Measurements from ENCODE around the gene PAPPA2.

PAPPA2 gene

DNA sequence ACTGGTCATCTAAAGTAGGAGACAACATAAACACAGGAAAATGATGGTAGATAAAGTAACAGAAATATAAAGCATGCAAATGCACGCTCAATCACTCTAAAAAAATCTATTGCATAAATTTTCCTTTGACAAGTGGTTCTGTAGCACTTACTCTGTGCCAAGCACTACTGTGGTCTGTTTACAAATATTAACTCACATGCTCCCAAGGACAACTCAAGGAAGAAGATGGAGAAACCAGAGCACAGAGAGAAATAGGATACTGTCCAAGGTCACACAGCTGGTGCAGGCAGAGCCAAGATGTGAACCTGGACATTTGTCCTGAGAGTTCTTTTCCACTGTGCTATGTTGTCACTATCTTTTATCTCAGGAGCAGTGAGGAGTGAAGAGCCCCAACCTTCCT is 105.2 kb downstream of the PAPPA2 start:
- Mint-ChIP-seq H3K4me1 (no peaks in the 10 kb centered on the region), H3K27me3 (peaks cover 8% of the 10 kb centered on the region), H3K4me3 (no peak overlapping the region)

DNA sequence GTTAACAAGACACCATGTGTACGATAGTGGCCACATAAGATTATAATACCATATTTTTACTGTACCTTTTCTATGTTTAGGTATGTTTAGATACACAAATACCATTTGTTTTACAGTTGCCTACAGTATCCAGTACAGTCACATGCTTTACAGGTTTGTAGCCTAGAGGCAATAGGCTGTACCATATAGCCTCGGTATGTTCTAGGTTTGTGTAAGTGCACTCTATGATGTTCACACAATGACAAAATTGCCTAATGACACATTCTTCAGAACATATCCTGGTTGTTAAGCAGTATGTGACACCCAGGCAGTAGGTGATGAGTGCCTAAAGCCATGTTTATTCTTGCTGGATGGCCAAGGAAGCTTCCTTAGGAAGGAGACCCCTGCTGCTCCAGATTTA is 111.8 kb downstream of the PAPPA2 start:
- H3K4me3 Mint-ChIP-seq, result no peak overlapping the region
- peaks cover 9% of the 10 kb centered on the region for H3K27me3 Mint-ChIP-seq
- no peaks in the 10 kb centered on the region for H3K4me1 Mint-ChIP-seq
- no peak overlapping the region for H3K27ac Mint-ChIP-seq
- no peaks in the 10 kb centered on the region for H3K9me3 Mint-ChIP-seq
- H3K36me3 Mint-ChIP-seq, result no peaks in the 10 kb centered on the region
- ATAC-seq (ENCODE audit: low read depth) (no peak), DNase-seq (ENCODE audit: low spot score in 2 of 2) (no peak)

More for the DNA sequence above, 105.2 kb downstream of the PAPPA2 start:
- Mint-ChIP-seq H3K36me3 (no peaks in the 10 kb centered on the region), H3K9me3 (no peaks in the 10 kb centered on the region), H3K27ac (no peak overlapping the region)
- ATAC-seq (ENCODE audit: low read depth), result no peak
- DNase-seq (ENCODE audit: low spot score in 2 of 2), result no peak

GRCh38 chr1:176575991-176576390 is 113.0 kb downstream of the PAPPA2 start:
- ATAC-seq (ENCODE audit: low read depth), result no peak
- no peaks in the 10 kb centered on the region for H3K36me3 Mint-ChIP-seq

GRCh38 chr1:176576670-176577069 is 113.7 kb downstream of the PAPPA2 start:
- no peak overlapping the region for H3K4me3 Mint-ChIP-seq
- no peaks in the 10 kb centered on the region for H3K9me3 Mint-ChIP-seq
- no peak overlapping the region for H3K27ac Mint-ChIP-seq
- peaks cover 4% of the 10 kb centered on the region for H3K27me3 Mint-ChIP-seq
- no peak for ATAC-seq (ENCODE audit: low read depth)
- H3K36me3 Mint-ChIP-seq, result no peaks in the 10 kb centered on the region
- H3K4me1 Mint-ChIP-seq, result no peaks in the 10 kb centered on the region
- DNase-seq (ENCODE audit: low spot score in 2 of 2), result no peak

More at GRCh38 chr1:176575991-176576390, 113.0 kb downstream of the PAPPA2 start:
- DNase-seq (ENCODE audit: low spot score in 2 of 2), result no peak
- Mint-ChIP-seq H3K9me3 (no peaks in the 10 kb centered on the region), H3K27me3 (peaks cover 5% of the 10 kb centered on the region), H3K4me1 (no peaks in the 10 kb centered on the region), H3K27ac (no peak overlapping the region), H3K4me3 (no peak overlapping the region)

DNA sequence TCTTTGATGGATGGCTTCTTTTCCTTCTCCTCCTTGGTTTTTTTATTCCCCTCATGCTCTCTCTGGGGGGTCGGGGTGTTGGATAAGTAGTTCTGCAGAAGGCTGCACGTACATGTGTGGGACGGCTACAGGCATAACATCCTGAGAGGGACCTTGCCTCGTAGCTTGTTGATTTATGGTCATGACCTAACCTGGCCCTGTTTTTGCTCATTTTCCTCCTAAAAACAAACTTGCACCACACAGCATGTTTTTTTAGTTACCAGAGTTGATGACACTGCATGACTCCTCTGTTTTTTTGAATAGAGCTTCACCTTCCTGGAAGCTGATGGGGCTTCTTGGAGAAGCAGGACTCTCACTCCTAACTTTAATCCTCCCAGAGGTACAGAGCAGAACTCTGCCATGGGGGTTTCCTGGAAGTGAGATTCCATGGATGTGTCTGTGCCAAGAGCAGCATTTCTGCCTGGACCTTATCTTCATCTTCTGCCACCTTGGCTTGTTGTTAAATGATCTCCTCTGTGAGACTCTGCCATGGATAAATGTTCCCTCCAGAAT is 114.7 kb downstream of the PAPPA2 start:
- DNase-seq (ENCODE audit: low spot score in 2 of 2) (no peak), ATAC-seq (ENCODE audit: low read depth) (no peak)
- no peaks in the 10 kb centered on the region for H3K36me3 Mint-ChIP-seq
- H3K27me3 Mint-ChIP-seq, result peaks cover 4% of the 10 kb centered on the region
- no peaks in the 10 kb centered on the region for H3K9me3 Mint-ChIP-seq
- no peaks in the 10 kb centered on the region for H3K4me1 Mint-ChIP-seq
- H3K27ac Mint-ChIP-seq, result no peak overlapping the region
- no peak overlapping the region for H3K4me3 Mint-ChIP-seq

- DNase-seq (ENCODE audit: low spot score in 2 of 2), result no peak
- no peaks in the 10 kb centered on the region for H3K9me3 Mint-ChIP-seq
- no peak overlapping the region for H3K4me3 Mint-ChIP-seq
Observed at GRCh38 chr1:176579087-176579486, 116.1 kb downstream of the PAPPA2 start.

DNA sequence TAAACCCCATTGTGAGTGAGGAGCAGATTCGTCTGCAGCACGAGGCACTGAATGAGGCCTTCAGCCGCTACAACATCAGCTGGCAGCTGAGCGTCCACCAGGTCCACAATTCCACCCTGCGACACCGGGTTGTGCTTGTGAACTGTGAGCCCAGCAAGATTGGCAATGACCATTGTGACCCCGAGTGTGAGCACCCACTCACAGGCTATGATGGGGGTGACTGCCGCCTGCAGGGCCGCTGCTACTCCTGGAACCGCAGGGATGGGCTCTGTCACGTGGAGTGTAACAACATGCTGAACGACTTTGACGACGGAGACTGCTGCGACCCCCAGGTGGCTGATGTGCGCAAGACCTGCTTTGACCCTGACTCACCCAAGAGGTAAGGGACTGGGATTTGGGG is 132.2 kb downstream of the PAPPA2 start:
- DNase-seq (ENCODE audit: low spot score in 2 of 2), result no peak
- Mint-ChIP-seq H3K9me3 (no peaks in the 10 kb centered on the region), H3K27me3 (peaks cover 1% of the 10 kb centered on the region), H3K36me3 (no peaks in the 10 kb centered on the region), H3K4me1 (no peaks in the 10 kb centered on the region), H3K4me3 (no peak overlapping the region), H3K27ac (no peak overlapping the region)
- no peak for ATAC-seq (ENCODE audit: low read depth)

More at GRCh38 chr1:176579087-176579486, 116.1 kb downstream of the PAPPA2 start:
- Mint-ChIP-seq H3K36me3 (no peaks in the 10 kb centered on the region), H3K27ac (no peak overlapping the region), H3K4me1 (no peaks in the 10 kb centered on the region), H3K27me3 (peaks cover 2% of the 10 kb centered on the region)
- ATAC-seq (ENCODE audit: low read depth), result no peak

- no peaks in the 10 kb centered on the region for H3K36me3 Mint-ChIP-seq
- H3K27me3 Mint-ChIP-seq, result no peaks in the 10 kb centered on the region
- ATAC-seq (ENCODE audit: low read depth) (no peak), DNase-seq (ENCODE audit: low spot score in 2 of 2) (no peak)
- H3K27ac Mint-ChIP-seq, result no peak overlapping the region
- H3K4me3 Mint-ChIP-seq, result no peak overlapping the region
- H3K9me3 Mint-ChIP-seq, result no peaks in the 10 kb centered on the region
- no peaks in the 10 kb centered on the region for H3K4me1 Mint-ChIP-seq
Observed at GRCh38 chr1:176601348-176601747, 138.4 kb downstream of the PAPPA2 start.

DNA sequence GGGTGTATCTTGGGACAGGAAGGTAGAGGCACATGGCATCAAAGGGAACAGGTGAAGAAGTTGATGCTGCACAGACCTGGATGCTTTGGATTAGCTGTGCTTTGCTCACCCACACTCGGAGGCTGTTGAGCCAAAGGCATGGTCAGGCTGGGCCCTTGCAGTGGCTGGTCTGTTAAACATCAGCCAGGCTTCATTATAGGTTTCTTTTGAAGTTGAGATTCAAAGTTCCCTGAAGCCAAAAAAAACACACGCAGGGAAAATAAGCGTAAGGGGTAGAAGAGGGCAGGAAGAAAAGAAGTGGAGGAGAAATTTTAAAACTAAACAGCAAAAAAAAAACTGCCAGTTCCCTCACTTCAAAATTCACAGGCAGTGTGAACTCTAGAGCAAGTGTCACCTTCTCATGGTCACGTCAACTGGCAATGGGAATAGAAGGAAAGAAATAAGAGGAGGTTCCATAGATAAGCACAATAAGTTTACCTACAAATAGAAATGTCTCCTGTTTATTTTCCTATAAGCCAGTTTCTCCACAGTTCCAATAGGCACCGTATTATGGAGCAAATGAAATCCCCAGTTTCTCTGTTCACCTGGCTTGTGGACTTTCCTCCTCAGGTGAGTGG is 139.5 kb downstream of the PAPPA2 start:
- H3K27ac Mint-ChIP-seq, result no peak overlapping the region
- H3K9me3 Mint-ChIP-seq, result no peaks in the 10 kb centered on the region
- no peak overlapping the region for H3K4me3 Mint-ChIP-seq
- H3K4me1 Mint-ChIP-seq, result no peaks in the 10 kb centered on the region
- no peaks in the 10 kb centered on the region for H3K27me3 Mint-ChIP-seq
- H3K36me3 Mint-ChIP-seq, result no peaks in the 10 kb centered on the region
- DNase-seq (ENCODE audit: low spot score in 2 of 2), result no peak
- no peak for ATAC-seq (ENCODE audit: low read depth)

GRCh38 chr1:176603696-176604095 is 140.7 kb downstream of the PAPPA2 start:
- no peak for ATAC-seq (ENCODE audit: low read depth)
- Mint-ChIP-seq H3K4me1 (no peaks in the 10 kb centered on the region), H3K4me3 (no peak overlapping the region), H3K36me3 (no peaks in the 10 kb centered on the region), H3K9me3 (no peaks in the 10 kb centered on the region), H3K27me3 (no peaks in the 10 kb centered on the region), H3K27ac (no peak overlapping the region)
- DNase-seq (ENCODE audit: low spot score in 2 of 2), result no peak

GRCh38 chr1:176604461-176604860 is 141.5 kb downstream of the PAPPA2 start:
- Mint-ChIP-seq H3K27ac (no peak overlapping the region), H3K4me3 (no peak overlapping the region), H3K9me3 (no peaks in the 10 kb centered on the region), H3K4me1 (no peaks in the 10 kb centered on the region), H3K36me3 (no peaks in the 10 kb centered on the region), H3K27me3 (no peaks in the 10 kb centered on the region)
- ATAC-seq (ENCODE audit: low read depth) (no peak), DNase-seq (ENCODE audit: low spot score in 2 of 2) (no peak)

DNA sequence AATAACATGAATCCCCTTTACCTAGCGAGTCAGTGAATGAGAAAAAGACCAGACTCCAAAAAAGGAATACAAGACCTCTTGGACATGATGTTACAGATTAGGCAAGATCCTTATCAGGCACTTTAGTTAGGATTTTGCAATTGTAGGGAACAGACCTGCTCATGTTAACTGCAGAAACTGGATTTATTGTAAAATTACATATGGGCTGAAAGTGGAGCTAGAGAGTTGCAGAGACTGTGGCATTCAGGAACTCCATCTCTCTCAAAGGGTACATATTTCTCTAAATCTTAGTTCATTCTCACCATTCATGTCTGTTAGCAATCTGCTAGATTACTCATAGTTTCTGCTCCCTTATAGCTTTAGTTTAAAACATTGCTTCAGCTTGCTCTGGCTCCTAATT is 142.2 kb downstream of the PAPPA2 start:
- H3K27ac Mint-ChIP-seq, result no peak overlapping the region
- ATAC-seq (ENCODE audit: low read depth) (no peak), DNase-seq (ENCODE audit: low spot score in 2 of 2) (no peak)
- no peaks in the 10 kb centered on the region for H3K9me3 Mint-ChIP-seq
- no peaks in the 10 kb centered on the region for H3K27me3 Mint-ChIP-seq
- no peak overlapping the region for H3K4me3 Mint-ChIP-seq
- no peaks in the 10 kb centered on the region for H3K4me1 Mint-ChIP-seq
- H3K36me3 Mint-ChIP-seq, result no peaks in the 10 kb centered on the region

DNA sequence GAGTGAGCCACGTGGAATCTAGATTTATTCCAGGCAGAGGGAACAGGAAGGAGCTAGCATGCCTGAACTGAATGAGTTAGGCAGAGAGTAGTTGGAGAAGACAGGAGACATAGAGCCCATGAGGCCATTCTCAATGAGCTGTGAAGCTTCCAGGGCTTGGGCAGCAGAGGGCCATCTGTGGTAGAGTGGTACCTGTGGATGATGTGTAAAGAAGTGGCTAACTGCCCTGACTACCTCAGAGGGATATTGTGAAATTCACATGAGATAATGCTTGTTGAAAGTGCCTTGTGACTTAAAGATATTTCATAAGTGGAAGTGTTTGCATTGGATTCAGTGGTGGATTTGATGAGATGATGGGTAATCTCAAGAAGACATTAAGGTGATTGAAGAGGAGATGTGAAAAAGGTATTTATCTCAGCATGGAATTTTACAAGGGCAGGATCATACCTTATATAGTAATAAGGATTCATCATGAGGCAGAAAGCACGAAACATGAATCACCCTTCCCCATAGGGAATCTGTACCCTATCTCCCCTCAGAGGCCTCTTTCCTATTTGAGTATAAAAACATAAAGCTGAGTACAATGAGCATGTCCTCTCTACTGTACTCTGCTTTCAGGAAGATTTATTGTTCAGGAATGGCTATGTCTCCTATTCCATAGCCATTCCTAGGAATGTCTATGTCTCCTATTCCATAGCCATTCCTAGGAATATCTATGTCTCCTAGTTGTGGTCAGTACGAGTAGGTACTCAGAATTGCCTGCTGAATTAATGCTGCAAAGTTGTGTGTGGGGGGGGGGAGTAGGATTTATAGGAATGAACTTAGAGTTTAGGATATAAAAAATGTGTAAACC is 146.8 kb downstream of the PAPPA2 start:
- Mint-ChIP-seq H3K4me1 (no peaks in the 10 kb centered on the region), H3K27ac (no peak overlapping the region), H3K36me3 (no peaks in the 10 kb centered on the region), H3K27me3 (no peaks in the 10 kb centered on the region), H3K4me3 (no peak overlapping the region), H3K9me3 (no peaks in the 10 kb centered on the region)
- DNase-seq (ENCODE audit: low spot score in 2 of 2), result no peak
- ATAC-seq (ENCODE audit: low read depth), result no peak

- no peak overlapping the region for H3K27ac Mint-ChIP-seq
- no peak overlapping the region for H3K4me3 Mint-ChIP-seq
- no peaks in the 10 kb centered on the region for H3K9me3 Mint-ChIP-seq
- no peaks in the 10 kb centered on the region for H3K27me3 Mint-ChIP-seq
- no peaks in the 10 kb centered on the region for H3K36me3 Mint-ChIP-seq
- no peak for DNase-seq (ENCODE audit: low spot score in 2 of 2)
- H3K4me1 Mint-ChIP-seq, result no peaks in the 10 kb centered on the region
- ATAC-seq (ENCODE audit: low read depth), result no peak
Observed at GRCh38 chr1:176612791-176613190, 149.8 kb downstream of the PAPPA2 start.

Measured in memory B cell (primary cell).